Mesenchymal stem cell (in vitro differentiated cells and primary cell): Measurements from ENCODE around the gene LY6G5B.
"Not testable (repeated sequence)": the region's sequence is repeated elsewhere in the genome, so short reads cannot be mapped to it uniquely, and the experiment has no call there.

Source experiments
- DNase-seq: peaks from one replicate; pipeline ENCODE4 v3.0.0-alpha.2; 2013
- H2AFZ ChIP-seq: one replicate; pipeline ENCODE4 v1.6.1; 2013; ENCODE audit warnings: low read depth, mild to moderate bottlenecking, control low read depth, inconsistent platforms, low read length, moderate library complexity
- H2AK5ac ChIP-seq: 2 replicates; pipeline ENCODE4 v1.6.1; 2013; ENCODE audit warnings: low read length, moderate library complexity, mild to moderate bottlenecking, inconsistent platforms; ENCODE audit not compliant: severe bottlenecking
- H2BK120ac ChIP-seq: one replicate; pipeline ENCODE4 v1.6.1; 2013; ENCODE audit warnings: low read depth, mild to moderate bottlenecking, inconsistent platforms, low read length, moderate library complexity
- H2BK12ac ChIP-seq, 2 experiments: one replicate each; pipeline ENCODE4 v1.6.1; 2013; ENCODE audit warnings: inconsistent platforms in 2 of 2, low read length in 2 of 2, mild to moderate bottlenecking in 2 of 2, moderate library complexity in 2 of 2, control low read depth in 1 of 2
- H2BK15ac ChIP-seq: one replicate; pipeline ENCODE4 v1.6.1; 2013; ENCODE audit warnings: mild to moderate bottlenecking, low read depth, inconsistent platforms; ENCODE audit not compliant: poor library complexity, severe bottlenecking
- H2BK5ac ChIP-seq: 2 replicates; pipeline ENCODE4 v1.6.1; 2013; ENCODE audit warnings: low read depth, mild to moderate bottlenecking, low read length, control low read depth, inconsistent platforms; ENCODE audit not compliant: poor library complexity, severe bottlenecking
- H3K14ac ChIP-seq, 2 experiments: one replicate each; pipeline ENCODE4 v1.6.1; 2013; ENCODE audit warnings: inconsistent platforms in 2 of 2, low read length in 2 of 2, control low read depth in 1 of 2, mild to moderate bottlenecking in 1 of 2, moderate library complexity in 1 of 2
- H3K18ac ChIP-seq, 2 experiments: one replicate each; pipeline ENCODE4 v1.6.1; 2013; ENCODE audit warnings: inconsistent platforms in 2 of 2, low read length in 2 of 2, control low read depth in 1 of 2, low read depth in 1 of 2, mild to moderate bottlenecking in 1 of 2
- H3K23ac ChIP-seq, 2 experiments: one replicate each; pipeline ENCODE4 v1.6.1; 2013; ENCODE audit warnings: inconsistent platforms in 2 of 2, low read length in 2 of 2, mild to moderate bottlenecking in 2 of 2, moderate library complexity in 2 of 2, control low read depth in 1 of 2
- H3K27ac ChIP-seq: 2 replicates; pipeline ENCODE4 v1.5.1; 2013; ENCODE audit warnings: mild to moderate bottlenecking, moderate library complexity, low read length, control low read depth, inconsistent platforms; ENCODE audit not compliant: poor library complexity, severe bottlenecking
- H3K27me3 ChIP-seq, 2 experiments: 2 replicates each; pipeline versions ENCODE4 v1.6.1 to v1.7.0; 2013; ENCODE audit warnings: low read length in 2 of 2, mild to moderate bottlenecking in 2 of 2, moderate library complexity in 2 of 2, control low read depth in 1 of 2, inconsistent platforms in 1 of 2; ENCODE audit not compliant: control insufficient read depth in 1 of 2, insufficient read depth in 1 of 2
- H3K36me3 ChIP-seq, 2 experiments: 2 replicates each; pipeline versions ENCODE4 v1.6.1 to v1.7.0; 2013; ENCODE audit warnings: low read length in 2 of 2, control low read depth in 1 of 2, inconsistent platforms in 1 of 2, low read depth in 1 of 2, mild to moderate bottlenecking in 1 of 2; ENCODE audit not compliant: insufficient read depth in 2 of 2, control insufficient read depth in 1 of 2
- H3K4ac ChIP-seq, 2 experiments: one replicate each; pipeline ENCODE4 v1.6.1; 2013; ENCODE audit warnings: inconsistent platforms in 2 of 2, low read length in 2 of 2, mild to moderate bottlenecking in 2 of 2, moderate library complexity in 2 of 2, control low read depth in 1 of 2, low read depth in 1 of 2
- H3K4me1 ChIP-seq: 2 replicates; pipeline ENCODE4 v1.6.1; 2013; ENCODE audit warnings: low read depth, low read length, control low read depth; ENCODE audit not compliant: control insufficient read depth, insufficient read depth
- H3K4me2 ChIP-seq: 2 replicates; pipeline ENCODE4 v1.6.1; 2013; ENCODE audit warnings: low read length, mild to moderate bottlenecking, inconsistent platforms; ENCODE audit not compliant: poor library complexity, severe bottlenecking
- H3K4me3 ChIP-seq, 2 experiments: 2 replicates each; pipeline versions ENCODE4 v1.5.1 to v1.7.0; 2013; ENCODE audit warnings: low read length in 2 of 2, mild to moderate bottlenecking in 2 of 2, control low read depth in 1 of 2, low read depth in 1 of 2; ENCODE audit not compliant: insufficient read depth in 1 of 2
- H3K79me1 ChIP-seq: replicated peaks from 2 replicates; pipeline ENCODE4 v1.6.1; 2013; ENCODE audit warnings: mild to moderate bottlenecking, control low read depth, low read length, inconsistent platforms; ENCODE audit not compliant: poor library complexity, severe bottlenecking
- H3K9ac ChIP-seq: 2 replicates; pipeline ENCODE4 v1.7.0; 2013; ENCODE audit warnings: mild to moderate bottlenecking, low read length, moderate library complexity
- H3K9me3 ChIP-seq: 2 replicates; pipeline ENCODE4 v1.7.0; 2013; ENCODE audit warnings: mild to moderate bottlenecking, low read length; ENCODE audit not compliant: control insufficient read depth
- H4K8ac ChIP-seq: one replicate; pipeline ENCODE4 v1.6.1; 2013; ENCODE audit warnings: inconsistent platforms, mild to moderate bottlenecking, low read length, moderate library complexity
- H4K91ac ChIP-seq: one replicate; pipeline ENCODE4 v1.6.1; 2013; ENCODE audit warnings: mild to moderate bottlenecking, low read length, inconsistent platforms
- WGBS: methylation state at CpG from one replicate; pipeline ENCODE4 v1.1.7; 2013; ENCODE audit warnings: mixed read lengths; 5-methylcytosine and 5-hydroxymethylcytosine counted together

Gene LY6G5B

DNA sequence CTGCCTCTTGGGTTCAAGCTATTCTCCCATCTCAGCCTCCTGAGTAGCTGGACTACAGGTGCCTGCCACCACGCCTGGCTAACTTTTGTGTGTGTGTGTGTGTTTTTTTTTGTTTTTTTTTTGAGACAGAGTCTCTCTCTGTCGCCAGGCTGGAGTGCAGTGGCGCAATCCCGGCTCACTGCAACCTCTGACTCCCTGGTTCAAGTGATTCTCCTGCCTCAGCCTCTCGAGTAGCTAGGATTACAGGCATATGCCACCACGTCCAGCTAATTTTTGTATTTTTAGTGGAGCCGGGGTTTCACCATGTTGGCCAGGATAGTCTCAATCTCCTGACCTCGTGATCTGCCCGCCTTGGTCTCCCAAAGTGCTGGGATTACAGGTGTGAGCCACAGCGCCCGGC, 39.4 kb downstream of the LY6G5B start:
- not testable (repeated sequence) for H3K27ac ChIP-seq, H3K4me3 ChIP-seq, H3K79me1 ChIP-seq, H3K9ac ChIP-seq, H2BK5ac ChIP-seq, H4K91ac ChIP-seq, H3K9me3 ChIP-seq, H2BK120ac ChIP-seq, H3K4me1 ChIP-seq, H2BK12ac ChIP-seq, H3K4ac ChIP-seq, H3K14ac ChIP-seq, H2BK15ac ChIP-seq, DNase-seq, H2AK5ac ChIP-seq, H3K23ac ChIP-seq, H4K8ac ChIP-seq, H3K18ac ChIP-seq, H3K4me2 ChIP-seq, H2AFZ ChIP-seq, H3K36me3 ChIP-seq
- peaks cover 28 to 36% of the 10 kb centered on the region in 2 experiments for H3K27me3 ChIP-seq
- 93% methylated on average over 11 of the region's 11 CpGs for WGBS

DNA sequence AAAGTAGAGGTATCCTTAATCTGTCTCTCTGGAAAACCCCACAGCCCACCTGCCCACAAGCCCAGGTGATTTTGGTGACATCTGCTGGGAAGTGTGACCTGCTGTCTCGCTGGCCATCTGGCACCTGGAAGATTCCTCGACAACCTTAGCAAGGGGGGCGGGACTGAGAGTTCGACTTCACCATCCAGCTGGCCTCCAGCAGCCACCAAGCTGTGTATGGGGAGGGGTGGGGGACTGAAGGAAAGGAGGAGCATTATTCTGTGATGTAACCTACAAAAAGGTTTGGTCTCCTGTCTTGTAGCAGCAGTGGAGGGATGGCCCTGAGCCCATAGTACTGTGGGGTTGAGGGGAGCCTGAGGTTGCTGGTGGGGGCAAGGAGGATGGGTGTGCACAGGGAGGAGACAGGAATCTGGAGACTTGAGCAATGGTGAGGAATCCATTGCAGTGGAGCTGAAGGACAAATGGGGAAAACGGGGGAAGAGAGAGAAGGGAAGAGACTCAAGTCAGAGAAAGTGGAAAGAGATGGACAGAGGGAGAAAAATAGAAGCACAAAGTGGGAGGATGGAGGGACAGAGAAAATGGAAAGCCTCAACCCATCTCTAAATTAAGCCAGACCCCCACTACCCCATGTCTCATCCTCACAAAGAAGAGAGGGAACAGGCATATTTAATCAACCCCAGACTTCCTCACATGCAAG, 40.9 kb downstream of the LY6G5B start:
- Histone ChIP-seq H2BK15ac (no peak overlapping the region), H3K27me3 (peaks cover 38 to 41% of the 10 kb centered on the region in 2 experiments), H3K4me1 (peaks cover 4% of the 10 kb centered on the region), H3K36me3 (peaks cover 0 to 3% of the 10 kb centered on the region in 2 experiments), H2BK5ac (no peak overlapping the region), H2BK12ac (no peak overlapping the region), H3K14ac (no peak overlapping the region), H3K79me1 (no peaks in the 10 kb centered on the region), H3K4me2 (no peak overlapping the region), H2BK120ac (no peak overlapping the region), H3K4ac (no peak overlapping the region), H2AK5ac (no peak overlapping the region), H4K8ac (no peak overlapping the region), H3K18ac (no peak overlapping the region), H3K23ac (no peak overlapping the region), H3K4me3 (no peak overlapping the region), H3K9ac (no peak overlapping the region), H2AFZ (no peak overlapping the region), H3K27ac (no peak overlapping the region), H3K9me3 (no peaks in the 10 kb centered on the region), H4K91ac (no peak overlapping the region)
- DNase-seq = no peak
- 62% methylated on average over 5 of the region's 5 CpGs for WGBS

GRCh38 chr6:31711233-31711632, 41.5 kb downstream of the LY6G5B start:
- Histone ChIP-seq H2AFZ (no peak overlapping the region), H3K4me3 (no peak overlapping the region), H3K4ac (no peak overlapping the region), H3K23ac (peak overlapping the region in 1 of 2 experiments; percentile 29), H3K9ac (no peak overlapping the region), H2BK15ac (no peak overlapping the region), H4K91ac (no peak overlapping the region), H2BK120ac (no peak overlapping the region), H3K18ac (no peak overlapping the region), H3K4me1 (peaks cover 4% of the 10 kb centered on the region), H3K9me3 (no peaks in the 10 kb centered on the region), H3K79me1 (no peaks in the 10 kb centered on the region), H3K14ac (no peak overlapping the region), H3K4me2 (no peak overlapping the region), H2AK5ac (no peak overlapping the region), H3K27ac (no peak overlapping the region), H3K27me3 (peaks cover 38 to 41% of the 10 kb centered on the region in 2 experiments), H3K36me3 (peaks cover 0 to 3% of the 10 kb centered on the region in 2 experiments), H2BK12ac (no peak overlapping the region), H2BK5ac (no peak overlapping the region), H4K8ac (no peak overlapping the region)
- WGBS = 86% methylated on average over 8 of the region's 8 CpGs
- DNase-seq = no peak

GRCh38 chr6:31712296-31712695, 42.5 kb downstream of the LY6G5B start:
- no peak overlapping the region for H2BK15ac ChIP-seq
- no peak overlapping the region for H3K4me3 ChIP-seq
- no peak overlapping the region for H2AFZ ChIP-seq
- no peak overlapping the region for H3K4me2 ChIP-seq
- H3K79me1 ChIP-seq = no peaks in the 10 kb centered on the region
- H2BK120ac ChIP-seq = no peak overlapping the region
- no peak overlapping the region for H3K18ac ChIP-seq
- no peak overlapping the region for H2AK5ac ChIP-seq
- no peak overlapping the region for H2BK12ac ChIP-seq
- H3K27ac ChIP-seq = no peak overlapping the region
- WGBS = 93% methylated on average over 8 of the region's 8 CpGs
- H3K23ac ChIP-seq = no peak overlapping the region
- H4K8ac ChIP-seq = no peak overlapping the region
- no peak for DNase-seq
- no peak overlapping the region for H3K14ac ChIP-seq
- no peaks in the 10 kb centered on the region for H3K9me3 ChIP-seq
- peaks cover 0 to 3% of the 10 kb centered on the region in 2 experiments for H3K36me3 ChIP-seq
- no peak overlapping the region for H2BK5ac ChIP-seq
- peaks cover 38 to 41% of the 10 kb centered on the region in 2 experiments for H3K27me3 ChIP-seq
- no peak overlapping the region for H3K4ac ChIP-seq
- H3K4me1 ChIP-seq = peaks cover 4% of the 10 kb centered on the region
- H4K91ac ChIP-seq = no peak overlapping the region
- no peak overlapping the region for H3K9ac ChIP-seq
